PC-9 (cell line): Measurements from ENCODE around the gene GSK3B.

Experiments
- CTCF ChIP-seq: fragments of 200-600 bp; sonication (generic); conservative IDR thresholded peaks from 2 replicates; pipeline ENCODE4 v1.6.1; 2017; ENCODE audit warnings: mixed run types, antibody characterized with exemption, mild to moderate bottlenecking, moderate library complexity
- EZH2 ChIP-seq: fragments of 200-600 bp; sonication (generic); IDR thresholded peaks from 2 replicates; pipeline ENCODE4 v1.8.0; 2017; ENCODE audit warnings: antibody characterized with exemption, low read depth

GRCh38 chr3:120013481-120013880, 80.8 kb downstream of the GSK3B start:
- TF ChIP-seq CTCF (no peak), EZH2 (no peak)
